MM.1S (cell line): ENCODE data around the gene TUT1.
A peak's percentile ranks its signal among the peaks of the same experiment; 100 is the strongest.

Experiments
- DNase-seq: peaks from one replicate; pipeline ENCODE4 v3.0.0-alpha.2; 2015
- H2AFZ ChIP-seq: fragments of 300-600 bp; sonication (generic); 2 replicates; pipeline ENCODE4 v1.6.0; 2016; ENCODE audit warnings: antibody characterized with exemption, low read length
- H3F3A ChIP-seq: fragments of 300-600 bp; sonication (generic); 2 replicates; pipeline ENCODE4 v1.6.1; 2016; ENCODE audit warnings: mild to moderate bottlenecking, antibody characterized with exemption, low read length, moderate library complexity, mixed read lengths; ENCODE audit not compliant: insufficient read depth
- H3K27ac ChIP-seq: fragments of 300-600 bp; sonication (generic); 2 replicates; pipeline ENCODE4 v1.5.1; 2016; ENCODE audit warnings: mild to moderate bottlenecking, low read length
- H3K27me3 ChIP-seq: fragments of 300-600 bp; sonication (generic); replicated peaks from 2 replicates; pipeline ENCODE4 v1.6.0; 2016; ENCODE audit warnings: low read length; ENCODE audit not compliant: insufficient read depth
- H3K36me3 ChIP-seq: fragments of 300-600 bp; sonication (generic); replicated peaks from 2 replicates; pipeline ENCODE4 v1.6.1; 2016; ENCODE audit warnings: mild to moderate bottlenecking, low read length, mixed read lengths; ENCODE audit not compliant: insufficient read depth
- H3K4me1 ChIP-seq: fragments of 300-600 bp; sonication (generic); 2 replicates; pipeline ENCODE4 v1.6.1; 2016; ENCODE audit warnings: low read length, mixed read lengths
- H3K4me2 ChIP-seq: fragments of 300-600 bp; sonication (generic); 2 replicates; pipeline ENCODE4 v1.6.0; 2016; ENCODE audit warnings: low read depth, low read length
- H3K4me3 ChIP-seq: fragments of 300-600 bp; sonication (generic); 2 replicates; pipeline ENCODE4 v1.5.1; 2016; ENCODE audit warnings: low read length, mixed read lengths
- H3K79me2 ChIP-seq: fragments of 300-600 bp; sonication (generic); 2 replicates; pipeline ENCODE4 v1.6.1; 2016; ENCODE audit warnings: mixed run types, low read length, mixed read lengths
- H3K9ac ChIP-seq: fragments of 300-600 bp; sonication (generic); 2 replicates; pipeline ENCODE4 v1.6.1; 2016; ENCODE audit warnings: low read length, mixed read lengths
- H3K9me2 ChIP-seq: fragments of 300-600 bp; sonication (generic); replicated peaks from 2 replicates; pipeline ENCODE4 v1.6.1; 2016; ENCODE audit warnings: mild to moderate bottlenecking, low read length, mixed read lengths; ENCODE audit not compliant: insufficient read depth
- H3K9me3 ChIP-seq: fragments of 300-600 bp; sonication (generic); replicated peaks from 2 replicates; pipeline ENCODE4 v1.6.1; 2016; ENCODE audit warnings: mild to moderate bottlenecking, low read length, mixed read lengths; ENCODE audit not compliant: insufficient read depth
- H4K20me1 ChIP-seq: fragments of 300-600 bp; sonication (generic); 2 replicates; pipeline ENCODE4 v1.6.1; 2016; ENCODE audit warnings: mild to moderate bottlenecking, low read length, moderate library complexity, mixed read lengths; ENCODE audit not compliant: insufficient read depth
- CTCF ChIP-seq: fragments of 300-600 bp; sonication (generic); IDR thresholded peaks from 2 replicates; pipeline ENCODE4 v1.5.1; 2016; ENCODE audit warnings: antibody characterized with exemption, low read length, mixed read lengths
- EZH2 ChIP-seq: fragments of 300-600 bp; sonication (generic); optimal IDR thresholded peaks from 2 replicates; pipeline ENCODE3; 2017; ENCODE audit warnings: low read depth, mild to moderate bottlenecking, antibody characterized with exemption, low read length, mixed read lengths
- EZH2phosphoT487 ChIP-seq: fragments of 300-600 bp; sonication (generic); IDR thresholded peaks from 2 replicates; pipeline ENCODE4 v1.6.1; 2018; ENCODE audit warnings: antibody characterized with exemption, low read length

The TUT1 gene

GRCh38 chr11:62591448-62592145 is at the start of gene TUT1:
Gene TUT1, minus strand, starts transcription at chr11:62591523. Its CDS starts 38 bp downstream, at chr11:62591485.
- H3K4me1 ChIP-seq: peaks cover 15% of the 10 kb centered on the region
- peak within 1 kb of the TSS; percentile 91 for H3K9ac ChIP-seq
- H3K9me3 ChIP-seq: no peaks in the 10 kb centered on the region
- peaks cover 40% of the 10 kb centered on the region for H3K79me2 ChIP-seq
- H3F3A ChIP-seq: peaks cover 26% of the 10 kb centered on the region
- no peak for TF ChIP-seq EZH2
- TF ChIP-seq CTCF: 0 out of 2 replicates have a peak, but pooled peaks have one; percentile 9
- H3K4me2 ChIP-seq: peak within 1 kb of the TSS; percentile 80
- peak within 1 kb of the TSS; percentile 94 for H3K4me3 ChIP-seq
- no peaks in the 10 kb centered on the region for H4K20me1 ChIP-seq
- peak within 1 kb of the TSS; percentile 43 for H2AFZ ChIP-seq
- peak within 1 kb of the TSS; percentile 83 for H3K27ac ChIP-seq
- H3K36me3 ChIP-seq: peaks cover 14% of the 10 kb centered on the region; the same call in 1 of the 2 replicates
- H3K9me2 ChIP-seq: no peaks in the 10 kb centered on the region
- DNase-seq: peak; percentile 100
- no peaks in the 10 kb centered on the region for H3K27me3 ChIP-seq

GRCh38 chr11:62632492-62632891 is 41.2 kb upstream of the TUT1 start:
- Histone ChIP-seq H3K4me2 (no peak overlapping the region), H3K9me3 (no peaks in the 10 kb centered on the region), H3K36me3 (peaks cover 21% of the 10 kb centered on the region)

GRCh38 chr11:62627713-62628112 is 36.4 kb upstream of the TUT1 start:
- Histone ChIP-seq H3K9me2 (no peaks in the 10 kb centered on the region), H3K9ac (no peak overlapping the region), H3K79me2 (peaks cover 2% of the 10 kb centered on the region), H3K27me3 (no peaks in the 10 kb centered on the region), H3K27ac (no peak overlapping the region), H3K4me2 (no peak overlapping the region), H3K4me3 (no peak overlapping the region), H3K4me1 (no peaks in the 10 kb centered on the region), H3K9me3 (no peaks in the 10 kb centered on the region), H3F3A (peaks cover 7% of the 10 kb centered on the region), H2AFZ (no peak overlapping the region), H4K20me1 (no peaks in the 10 kb centered on the region), H3K36me3 (peaks cover 16% of the 10 kb centered on the region; the same call in 1 of the 2 replicates)
- no peak for DNase-seq
- TF ChIP-seq EZH2phosphoT487: no peak
- no peak for TF ChIP-seq EZH2
- TF ChIP-seq CTCF: no peak; the same call in 1 of the 2 replicates

More at GRCh38 chr11:62632492-62632891, 41.2 kb upstream of the TUT1 start:
- Histone ChIP-seq H3K9me2 (no peaks in the 10 kb centered on the region), H3K79me2 (peaks cover 32% of the 10 kb centered on the region), H4K20me1 (no peaks in the 10 kb centered on the region), H3K27ac (no peak overlapping the region), H3F3A (no peaks in the 10 kb centered on the region; the same call in 1 of the 2 replicates), H3K9ac (no peak overlapping the region), H3K27me3 (no peaks in the 10 kb centered on the region), H3K4me3 (no peak overlapping the region), H2AFZ (no peak overlapping the region), H3K4me1 (no peaks in the 10 kb centered on the region)
- no peak for DNase-seq
- TF ChIP-seq EZH2 (no peak), CTCF (no peak), EZH2phosphoT487 (no peak)
